ENCODE results near the gene ZNF497.

GRCh38 chr19:58387338-58388174 lies 25.0 kb upstream of the ZNF497 start:
- TF ChIP-seq, protein P1, sequence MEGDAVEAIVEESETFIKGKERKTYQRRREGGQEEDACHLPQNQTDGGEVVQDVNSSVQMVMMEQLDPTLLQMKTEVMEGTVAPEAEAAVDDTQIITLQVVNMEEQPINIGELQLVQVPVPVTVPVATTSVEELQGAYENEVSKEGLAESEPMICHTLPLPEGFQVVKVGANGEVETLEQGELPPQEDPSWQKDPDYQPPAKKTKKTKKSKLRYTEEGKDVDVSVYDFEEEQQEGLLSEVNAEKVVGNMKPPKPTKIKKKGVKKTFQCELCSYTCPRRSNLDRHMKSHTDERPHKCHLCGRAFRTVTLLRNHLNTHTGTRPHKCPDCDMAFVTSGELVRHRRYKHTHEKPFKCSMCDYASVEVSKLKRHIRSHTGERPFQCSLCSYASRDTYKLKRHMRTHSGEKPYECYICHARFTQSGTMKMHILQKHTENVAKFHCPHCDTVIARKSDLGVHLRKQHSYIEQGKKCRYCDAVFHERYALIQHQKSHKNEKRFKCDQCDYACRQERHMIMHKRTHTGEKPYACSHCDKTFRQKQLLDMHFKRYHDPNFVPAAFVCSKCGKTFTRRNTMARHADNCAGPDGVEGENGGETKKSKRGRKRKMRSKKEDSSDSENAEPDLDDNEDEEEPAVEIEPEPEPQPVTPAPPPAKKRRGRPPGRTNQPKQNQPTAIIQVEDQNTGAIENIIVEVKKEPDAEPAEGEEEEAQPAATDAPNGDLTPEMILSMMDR (IDR thresholded peaks at IDR 0.05; ENCODE audit: poor library complexity): no peak
- TF ChIP-seq EZH2 (IDR thresholded peaks at IDR 0.05; ENCODE audit: borderline replicate concordance) (no peak), EZH2phosphoT487 (IDR thresholded peaks at IDR 0.05; ENCODE audit: low read depth, severe bottlenecking, unreplicated experiment) (no peak)

Data from hepatocyte (in vitro differentiated cells).